HEK293 (cell line): Measurements from ENCODE around the gene EVA1C.

Experiments
- CTCF ChIA-PET: fragments of 350-600 bp; formaldehyde crosslinking; extraction: SDS; loops from one replicate; lab custom pipeline; 2021; ENCODE audit warnings: antibody characterized with exemption; lab: Yijun Ruan, JAX
- POLR2A ChIA-PET: fragments of 300-600 bp; formaldehyde crosslinking; extraction: SDS; loops from one replicate; lab custom pipeline; 2020; ENCODE audit warnings: antibody characterized with exemption, inconsistent platforms; lab: Yijun Ruan, JAX
- H3K27ac ChIP-seq: fragments of 200-500 bp; sonication (Bioruptor generic); 2 replicates; pipeline ENCODE4 v1.5.1; 2014; ENCODE audit warnings: low read depth, low read length, control low read depth, inconsistent platforms; ENCODE audit errors: extremely low read depth
- H3K36me3 ChIP-seq, 2 experiments: fragments of 200-500 bp in 1 of 2; sonication (Bioruptor generic) in 1 of 2; 1 replicate in 1 of 2; 2 replicates in 1 of 2; pipeline ENCODE4 v1.5.1; 2014 to 2017; ENCODE audit warnings: inconsistent platforms in 2 of 2, low read length in 2 of 2; ENCODE audit not compliant: control insufficient read depth in 2 of 2, insufficient read depth in 1 of 2
- H3K4me1 ChIP-seq: fragments of 200-500 bp; sonication (Bioruptor generic); 2 replicates; pipeline ENCODE4 v1.5.1; 2014; ENCODE audit warnings: mild to moderate bottlenecking, low read length, inconsistent platforms; ENCODE audit not compliant: control insufficient read depth, insufficient read depth
- H3K4me3 ChIP-seq: 2 replicates; pipeline ENCODE4 v1.5.1; 2011; ENCODE audit warnings: low read depth, mild to moderate bottlenecking, control low read depth, low read length, moderate library complexity
- H3K9me3 ChIP-seq: fragments of 200-500 bp; sonication (Bioruptor generic); 2 replicates; pipeline ENCODE4 v1.5.1; 2014; ENCODE audit warnings: low read depth, low read length, inconsistent platforms; ENCODE audit not compliant: control insufficient read depth, insufficient read depth
- PATZ1 ChIP-seq: fragments of 450-650 bp; formaldehyde crosslinking; IDR thresholded peaks from 2 replicates; pipeline ENCODE4 v1.5.1; 2016; ENCODE audit warnings: missing biosample characterization, missing genetic modification characterization
- SCRT2 ChIP-seq: fragments of 450-650 bp; formaldehyde crosslinking; IDR thresholded peaks from 2 replicates; pipeline ENCODE4 v1.5.1; 2016; ENCODE audit warnings: missing biosample characterization, missing genetic modification characterization
- ZBTB1 ChIP-seq: fragments of 450-650 bp; formaldehyde crosslinking; IDR thresholded peaks from 2 replicates; pipeline ENCODE4 v1.5.1; 2016; ENCODE audit warnings: missing biosample characterization, missing genetic modification characterization
- ZBTB11 ChIP-seq: fragments of 450-650 bp; formaldehyde crosslinking; conservative IDR thresholded peaks from 2 replicates; pipeline ENCODE4 v1.5.1; 2016; ENCODE audit warnings: low read depth, missing biosample characterization, missing genetic modification characterization
- ZFHX2 ChIP-seq: fragments of 450-650 bp; formaldehyde crosslinking; conservative IDR thresholded peaks from 2 replicates; pipeline ENCODE4 v1.5.1; 2016; ENCODE audit warnings: missing biosample characterization, missing genetic modification characterization
- ZIC2 ChIP-seq: fragments of 450-650 bp; formaldehyde crosslinking; IDR thresholded peaks from 2 replicates; pipeline ENCODE4 v1.5.1; 2016; ENCODE audit warnings: missing biosample characterization, missing genetic modification characterization
- ZNF148 ChIP-seq: fragments of 450-650 bp; formaldehyde crosslinking; IDR thresholded peaks from 2 replicates; pipeline ENCODE4 v1.5.0; 2017; ENCODE audit warnings: missing biosample characterization, missing genetic modification characterization, borderline replicate concordance
- ZNF280C ChIP-seq: fragments of 450-650 bp; formaldehyde crosslinking; IDR thresholded peaks from 2 replicates; pipeline ENCODE4 v1.5.1; 2016; ENCODE audit warnings: missing biosample characterization, missing genetic modification characterization
- ZNF335 ChIP-seq: fragments of 450-650 bp; formaldehyde crosslinking; conservative IDR thresholded peaks from 2 replicates; pipeline ENCODE4 v1.5.1; 2016; ENCODE audit warnings: missing biosample characterization, missing genetic modification characterization
- ZNF473 ChIP-seq: fragments of 450-650 bp; formaldehyde crosslinking; IDR thresholded peaks from 2 replicates; pipeline ENCODE4 v1.5.1; 2017; ENCODE audit warnings: missing biosample characterization, missing genetic modification characterization
- ZNF513 ChIP-seq: fragments of 450-650 bp; IDR thresholded peaks from 2 replicates; pipeline ENCODE4 v1.5.1; 2018; ENCODE audit warnings: missing biosample characterization, missing genetic modification characterization
- ZNF518A ChIP-seq: fragments of 450-650 bp; formaldehyde crosslinking; conservative IDR thresholded peaks from 2 replicates; pipeline ENCODE4 v1.5.1; 2016; ENCODE audit warnings: low read depth, missing biosample characterization, missing genetic modification characterization
- ZNF639 ChIP-seq: fragments of 450-650 bp; formaldehyde crosslinking; IDR thresholded peaks from 2 replicates; pipeline ENCODE4 v1.5.1; 2016; ENCODE audit warnings: missing biosample characterization, missing genetic modification characterization
- ZNF670 ChIP-seq: fragments of 450-650 bp; formaldehyde crosslinking; IDR thresholded peaks from 2 replicates; pipeline ENCODE4 v1.5.1; 2016; ENCODE audit warnings: missing biosample characterization, missing genetic modification characterization, low read depth
- ZNF768 ChIP-seq: fragments of 450-650 bp; formaldehyde crosslinking; IDR thresholded peaks from 2 replicates; pipeline ENCODE4 v1.5.1; 2018; ENCODE audit warnings: missing biosample characterization, mild to moderate bottlenecking, missing genetic modification characterization
- ZNF830 ChIP-seq: fragments of 450-650 bp; IDR thresholded peaks from 2 replicates; pipeline ENCODE4 v1.5.0; 2018; ENCODE audit warnings: missing biosample characterization, missing genetic modification characterization, low read depth, mild to moderate bottlenecking, moderate library complexity

EVA1C gene

GRCh38 chr21:32393677-32394001, 18.9 kb upstream of the EVA1C start (continued):
- no peak for TF ChIP-seq ZNF670 (tag by site-specific recombination)
- no peak for TF ChIP-seq ZIC2 (tag by site-specific recombination)
- TF ChIP-seq ZNF148 (tag by site-specific recombination) = no peak
- TF ChIP-seq ZFHX2 (tag by site-specific recombination) = no peak
- no peak for TF ChIP-seq ZNF280C (tag by site-specific recombination)

- Histone ChIP-seq H3K27ac (no peak overlapping the region), H3K9me3 (no peaks in the 10 kb centered on the region), H3K4me1 (no peaks in the 10 kb centered on the region), H3K36me3 (no peaks in the 10 kb centered on the region), H3K4me3 (no peak overlapping the region)
- ChIA-PET CTCF (interaction anchor here (0.6 to 12.7 kb wide), 27 partner anchors 8 to 725 kb away, joined by 3 to 209 read pairs (median 5); partner anchors contain the start of gene URB1), POLR2A (interaction anchor here (0.6 to 1.0 kb wide), 4 partner anchors 16 to 209 kb away, joined by 3 to 10 read pairs (median 3); partner anchors contain the start of gene CFAP298)
- TF ChIP-seq ZNF830 (tag by site-specific recombination) (no peak), PATZ1 (peak; percentile 49; the same call in 1 of the 2 replicates), ZNF473 (tag by site-specific recombination) (no peak), ZNF513 (peak; percentile 63; the same call in 1 of the 2 replicates), ZNF518A (tag by site-specific recombination) (no peak), ZNF335 (tag by site-specific recombination) (peak; percentile 82), ZNF768 (tag by site-specific recombination) (no peak), ZBTB1 (no peak), ZBTB11 (tag by site-specific recombination) (peak; percentile 93), ZNF639 (tag by site-specific recombination) (no peak), SCRT2 (tag by site-specific recombination) (peak; percentile 52; the same call in 1 of the 2 replicates)
Observed at GRCh38 chr21:32403201-32403777, 9.2 kb upstream of the EVA1C start.
